Trophoblast cell (in vitro differentiated cells and primary cell): ENCODE data around the gene NFKBIL1.
A peak's percentile ranks its signal among the peaks of the same experiment; 100 is the strongest.
"Not testable (repeated sequence)": the region's sequence is repeated elsewhere in the genome, so short reads cannot be mapped to it uniquely, and the experiment has no call there.

Source experiments
- DNase-seq, 2 donors: peaks; one replicate each; pipeline ENCODE4 v3.0.0-alpha.2; 2016
- H2AFZ ChIP-seq: 2 replicates; pipeline ENCODE4 v1.6.1; 2013; ENCODE audit warnings: low read length, moderate library complexity, mild to moderate bottlenecking; ENCODE audit not compliant: insufficient read depth, poor library complexity
- H2AK5ac ChIP-seq: 2 replicates; pipeline ENCODE4 v1.6.1; 2013; ENCODE audit warnings: mild to moderate bottlenecking, low read length
- H2BK120ac ChIP-seq: 2 replicates; pipeline ENCODE4 v1.6.1; 2013; ENCODE audit warnings: low read length, mild to moderate bottlenecking, moderate library complexity; ENCODE audit not compliant: insufficient read depth, poor library complexity
- H2BK12ac ChIP-seq: 2 replicates; pipeline ENCODE4 v1.6.1; 2013; ENCODE audit warnings: mild to moderate bottlenecking, low read length, moderate library complexity
- H2BK5ac ChIP-seq: 2 replicates; pipeline ENCODE4 v1.6.1; 2013; ENCODE audit warnings: low read length, low read depth, moderate library complexity, mild to moderate bottlenecking; ENCODE audit not compliant: poor library complexity
- H3K14ac ChIP-seq: 2 replicates; pipeline ENCODE4 v1.6.1; 2013; ENCODE audit warnings: mild to moderate bottlenecking, low read length
- H3K18ac ChIP-seq: 2 replicates; pipeline ENCODE4 v1.6.1; 2013; ENCODE audit warnings: mild to moderate bottlenecking, low read length
- H3K23ac ChIP-seq: 2 replicates; pipeline ENCODE4 v1.6.1; 2013; ENCODE audit warnings: low read length
- H3K27ac ChIP-seq: 2 replicates; pipeline ENCODE4 v1.5.1; 2013; ENCODE audit warnings: low read depth, mild to moderate bottlenecking, inconsistent platforms, low read length, moderate library complexity
- H3K27me3 ChIP-seq: 2 replicates; pipeline ENCODE4 v1.6.1; 2013; ENCODE audit warnings: inconsistent platforms, mild to moderate bottlenecking, low read length, moderate library complexity; ENCODE audit not compliant: insufficient read depth
- H3K36me3 ChIP-seq, 2 experiments: 1 replicate in 1 of 2; 2 replicates in 1 of 2; pipeline ENCODE4 v1.6.1; 2013; ENCODE audit warnings: low read length in 2 of 2, mild to moderate bottlenecking in 2 of 2, moderate library complexity in 1 of 2; ENCODE audit not compliant: insufficient read depth in 2 of 2, control insufficient read depth in 1 of 2
- H3K4ac ChIP-seq: 2 replicates; pipeline ENCODE4 v1.6.1; 2013; ENCODE audit warnings: low read depth, mild to moderate bottlenecking, low read length, moderate library complexity
- H3K4me1 ChIP-seq, 2 experiments: 1 replicate in 1 of 2; 2 replicates in 1 of 2; pipeline ENCODE4 v1.6.1; 2013; ENCODE audit warnings: low read length in 2 of 2, mild to moderate bottlenecking in 2 of 2, moderate library complexity in 1 of 2; ENCODE audit not compliant: insufficient read depth in 2 of 2, control insufficient read depth in 1 of 2
- H3K4me2 ChIP-seq: 2 replicates; pipeline ENCODE4 v1.6.1; 2013; ENCODE audit warnings: inconsistent platforms, mild to moderate bottlenecking, low read length, moderate library complexity
- H3K4me3 ChIP-seq: 2 replicates; pipeline ENCODE4 v1.5.1; 2013; ENCODE audit warnings: mild to moderate bottlenecking, low read depth, low read length, inconsistent platforms
- H3K79me1 ChIP-seq: one replicate; pipeline ENCODE4 v1.6.1; 2013; ENCODE audit warnings: low read length
- H3K79me2 ChIP-seq: 2 replicates; pipeline ENCODE4 v1.6.1; 2013; ENCODE audit warnings: low read length, mild to moderate bottlenecking; ENCODE audit not compliant: control insufficient read depth, insufficient read depth, poor library complexity
- H3K9ac ChIP-seq: 2 replicates; pipeline ENCODE4 v1.6.1; 2013; ENCODE audit warnings: mild to moderate bottlenecking, low read length
- H3K9me3 ChIP-seq: 2 replicates; pipeline ENCODE4 v1.6.1; 2013; ENCODE audit warnings: low read depth, mild to moderate bottlenecking, control low read depth, inconsistent platforms, low read length; ENCODE audit not compliant: insufficient read depth
- H4K12ac ChIP-seq: 2 replicates; pipeline ENCODE4 v1.6.1; 2013; ENCODE audit warnings: low read depth, mild to moderate bottlenecking, low read length, moderate library complexity
- H4K8ac ChIP-seq: 2 replicates; pipeline ENCODE4 v1.6.1; 2013; ENCODE audit warnings: low read depth, mild to moderate bottlenecking, low read length, moderate library complexity
- H4K91ac ChIP-seq: one replicate; pipeline ENCODE4 v1.6.1; 2013; ENCODE audit warnings: low read depth, mild to moderate bottlenecking, low read length, moderate library complexity
- WGBS: extraction: QIAGEN DNeasy Blood & Tissue Kit; methylation state at CpG from one replicate; pipeline ENCODE4 v1.1.7; 2013; ENCODE audit warnings: missing lambda C conversion rate; ENCODE audit not compliant: insufficient read length, insufficient coverage; ENCODE audit errors: extremely low coverage; 5-methylcytosine and 5-hydroxymethylcytosine counted together

NFKBIL1 gene

DNA sequence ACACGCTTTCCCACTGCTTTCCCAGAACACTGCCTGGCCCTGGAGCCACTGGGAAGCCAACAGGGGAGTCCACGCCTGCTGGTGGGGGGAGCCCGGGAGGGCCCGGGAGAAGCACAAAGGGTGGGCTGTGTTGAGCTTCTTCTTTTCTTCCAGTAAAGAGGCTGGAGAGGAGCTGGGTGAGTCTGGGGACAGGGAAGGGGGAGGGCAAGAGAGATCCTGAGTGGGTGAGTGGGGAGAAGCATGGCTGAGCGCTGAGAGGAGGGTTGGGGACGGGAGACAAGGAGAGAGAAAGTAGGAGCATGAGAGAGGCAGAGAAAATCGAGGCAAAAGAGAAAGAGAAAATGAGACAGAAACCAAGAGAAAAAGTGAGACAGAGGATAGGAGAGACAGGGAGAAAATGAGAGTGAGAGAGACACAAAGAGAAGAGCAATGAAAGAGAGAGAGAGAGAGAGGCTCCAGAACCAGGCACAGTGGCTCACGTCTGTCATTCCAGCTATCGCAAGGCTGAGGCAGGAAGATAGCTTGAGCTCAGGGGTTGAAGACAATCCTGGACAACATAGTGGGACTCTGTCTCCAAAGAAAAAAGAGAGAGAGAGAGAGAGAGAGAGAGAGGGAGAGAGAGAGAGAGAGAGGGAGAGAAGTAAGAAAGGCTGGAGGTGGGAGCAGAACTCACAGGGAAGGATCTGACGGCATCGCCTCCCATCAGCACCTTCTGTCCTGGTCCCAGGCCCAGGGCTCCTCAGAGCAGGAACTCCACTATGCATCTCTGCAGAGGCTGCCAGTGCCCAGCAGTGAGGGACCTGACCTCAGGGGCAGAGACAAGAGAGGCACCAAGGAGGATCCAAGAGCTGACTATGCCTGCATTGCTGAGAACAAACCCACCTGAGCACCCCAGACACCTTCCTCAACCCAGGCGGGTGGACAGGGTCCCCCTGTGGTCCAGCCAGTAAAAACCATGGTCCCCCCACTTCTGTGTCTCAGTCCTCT, 40.7 kb downstream of the NFKBIL1 start:
- H3K4ac ChIP-seq = no peak overlapping the region
- no peak overlapping the region for H3K14ac ChIP-seq
- no peak overlapping the region for H2BK12ac ChIP-seq
- H4K8ac ChIP-seq = no peak overlapping the region
- H3K79me1 ChIP-seq = no peaks in the 10 kb centered on the region
- H4K12ac ChIP-seq = no peak overlapping the region
- H3K27ac ChIP-seq = no peak overlapping the region
- no peak overlapping the region for H3K4me2 ChIP-seq
- no CpG with 5 or more reads among the region's 12 CpGs for WGBS
- no peaks in the 10 kb centered on the region for H3K79me2 ChIP-seq
- no peak overlapping the region for H2BK120ac ChIP-seq
- no peak overlapping the region for H3K4me3 ChIP-seq
- no peaks in the 10 kb centered on the region for H3K4me1 ChIP-seq
- no peaks in the 10 kb centered on the region for H3K9me3 ChIP-seq
- no peak overlapping the region for H2BK5ac ChIP-seq
- no peaks in the 10 kb centered on the region for H3K27me3 ChIP-seq
- no peak for DNase-seq
- H3K36me3 ChIP-seq = no peaks in the 10 kb centered on the region
- no peak overlapping the region for H3K18ac ChIP-seq
- H3K23ac ChIP-seq = no peak overlapping the region
- no peak overlapping the region for H2AK5ac ChIP-seq
- H4K91ac ChIP-seq = no peak overlapping the region
- no peak overlapping the region for H2AFZ ChIP-seq
- no peak overlapping the region for H3K9ac ChIP-seq

DNA sequence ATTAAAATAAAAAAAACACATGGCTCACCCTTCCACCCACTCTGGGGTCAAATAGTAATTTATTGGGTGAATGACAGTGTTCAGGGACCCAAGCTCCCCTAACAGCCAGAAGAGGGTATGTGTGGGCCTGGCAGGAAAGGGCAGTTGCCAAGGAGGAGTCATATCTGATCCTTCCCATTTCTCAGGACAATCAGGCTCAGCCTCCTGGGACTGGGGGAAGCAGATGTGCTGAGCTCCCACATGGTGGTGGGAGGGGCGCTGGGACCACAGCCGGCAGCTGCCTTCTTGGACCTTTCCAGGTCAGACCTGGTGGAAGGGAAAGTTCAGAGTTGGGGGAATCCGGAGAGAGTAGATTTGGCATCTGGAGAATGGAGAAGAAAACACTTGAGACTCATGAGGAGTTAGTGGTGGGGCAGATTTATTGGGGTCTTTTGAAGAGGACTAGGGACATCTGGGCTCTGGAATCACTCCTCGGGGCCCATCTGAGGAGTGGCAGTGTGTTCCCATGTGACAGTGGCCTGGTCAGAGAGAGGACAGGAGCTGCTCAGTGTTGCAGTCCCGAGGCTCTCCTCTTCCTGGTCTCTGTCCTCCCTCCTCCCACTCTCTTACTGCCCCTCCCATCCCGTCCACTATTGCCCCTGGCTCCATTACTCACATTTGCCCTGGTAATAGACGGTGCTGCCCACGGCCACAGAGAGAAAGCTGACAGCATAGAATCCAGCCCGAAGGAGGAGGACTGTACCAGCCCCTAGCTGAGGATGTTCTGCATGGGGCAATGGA, 41.7 kb downstream of the NFKBIL1 start:
- Histone ChIP-seq H2BK120ac (no peak overlapping the region), H3K79me1 (no peaks in the 10 kb centered on the region), H3K4me1 (no peaks in the 10 kb centered on the region), H2AK5ac (no peak overlapping the region), H3K27ac (no peak overlapping the region), H3K4ac (no peak overlapping the region), H3K23ac (no peak overlapping the region), H3K79me2 (no peaks in the 10 kb centered on the region), H3K14ac (no peak overlapping the region), H4K8ac (no peak overlapping the region), H4K12ac (peak overlapping the region; percentile 21), H3K18ac (no peak overlapping the region), H3K9ac (no peak overlapping the region), H4K91ac (peak overlapping the region; percentile 22), H2BK12ac (no peak overlapping the region), H3K4me2 (no peak overlapping the region), H3K36me3 (no peaks in the 10 kb centered on the region), H3K9me3 (no peaks in the 10 kb centered on the region), H2AFZ (peak overlapping the region; percentile 37), H2BK5ac (no peak overlapping the region), H3K27me3 (no peaks in the 10 kb centered on the region), H3K4me3 (no peak overlapping the region)
- WGBS = no CpG with 5 or more reads among the region's 9 CpGs
- no peak for DNase-seq

DNA sequence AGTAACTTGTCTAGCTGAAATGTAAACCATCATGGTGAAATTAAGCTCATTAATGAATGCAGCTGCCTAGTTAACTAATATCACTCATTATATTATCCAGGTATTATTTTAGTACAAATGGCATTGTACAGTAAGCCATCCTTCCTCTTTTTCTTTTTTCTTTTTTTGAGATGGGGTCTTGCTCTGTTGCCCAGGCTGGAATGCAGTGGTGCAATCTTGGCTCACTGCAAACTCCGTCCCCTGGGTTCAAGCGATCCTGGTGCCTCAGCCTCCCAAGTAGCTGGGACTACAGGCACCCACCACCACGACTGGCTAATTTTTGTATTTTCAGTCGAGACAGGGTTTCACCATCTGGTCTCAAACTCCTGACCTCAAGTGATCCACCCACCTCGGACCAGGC, 43.3 kb downstream of the NFKBIL1 start:
- not testable (repeated sequence) for H3K14ac ChIP-seq, DNase-seq, H3K9me3 ChIP-seq, H3K4ac ChIP-seq, H3K79me1 ChIP-seq, H3K23ac ChIP-seq, H3K4me3 ChIP-seq, H3K36me3 ChIP-seq, H2AFZ ChIP-seq, H3K4me1 ChIP-seq, H2BK12ac ChIP-seq, H3K27me3 ChIP-seq, H4K8ac ChIP-seq, H2BK120ac ChIP-seq, H3K27ac ChIP-seq, H3K9ac ChIP-seq, H2AK5ac ChIP-seq, H3K79me2 ChIP-seq, H4K12ac ChIP-seq, H3K18ac ChIP-seq, H4K91ac ChIP-seq, H2BK5ac ChIP-seq, H3K4me2 ChIP-seq
- WGBS = no CpG with 5 or more reads among the region's 5 CpGs

DNA sequence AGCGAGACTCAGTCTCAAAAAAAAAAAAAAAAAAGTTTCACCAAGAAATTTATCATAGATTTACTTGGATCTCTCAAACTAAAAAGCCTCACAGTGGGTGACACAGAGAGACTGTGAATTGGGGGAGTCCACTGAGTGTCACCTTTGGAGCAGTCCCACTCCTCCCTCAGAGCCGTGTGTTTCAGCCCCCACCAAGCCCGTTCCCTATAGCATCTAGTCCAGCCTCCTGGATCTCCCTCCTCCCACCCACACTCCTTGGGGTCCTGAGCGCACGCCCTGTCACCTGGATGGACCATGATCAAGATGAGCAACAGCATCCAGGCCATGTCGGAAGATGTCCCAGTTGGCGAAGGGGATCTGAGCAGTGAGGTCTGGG, 45.0 kb downstream of the NFKBIL1 start:
- Histone ChIP-seq H3K18ac (no peak overlapping the region), H3K79me2 (no peaks in the 10 kb centered on the region), H2BK120ac (no peak overlapping the region), H3K9ac (no peak overlapping the region), H2AFZ (no peak overlapping the region), H3K4me3 (no peak overlapping the region), H4K91ac (no peak overlapping the region), H3K27me3 (no peaks in the 10 kb centered on the region), H4K12ac (no peak overlapping the region), H3K9me3 (no peaks in the 10 kb centered on the region), H3K79me1 (no peaks in the 10 kb centered on the region), H2AK5ac (no peak overlapping the region), H3K36me3 (no peaks in the 10 kb centered on the region), H4K8ac (no peak overlapping the region), H3K14ac (no peak overlapping the region), H2BK12ac (no peak overlapping the region), H3K4me2 (no peak overlapping the region), H3K23ac (no peak overlapping the region), H2BK5ac (no peak overlapping the region), H3K27ac (no peak overlapping the region), H3K4me1 (no peaks in the 10 kb centered on the region), H3K4ac (no peak overlapping the region)
- DNase-seq = no peak
- no CpG with 5 or more reads among the region's 7 CpGs for WGBS
